Activated CD8-positive, alpha-beta memory T cell treated with anti-CD3 and anti-CD28 coated beads, Interleukin-2, amount 50 U/mL, for 4 hours (primary cell): ENCODE data around the gene TIMMDC1.

Source experiments
- DNase-seq: peaks from one replicate; pipeline ENCODE4 v3.0.0-alpha.2; 2020

Gene TIMMDC1

DNA sequence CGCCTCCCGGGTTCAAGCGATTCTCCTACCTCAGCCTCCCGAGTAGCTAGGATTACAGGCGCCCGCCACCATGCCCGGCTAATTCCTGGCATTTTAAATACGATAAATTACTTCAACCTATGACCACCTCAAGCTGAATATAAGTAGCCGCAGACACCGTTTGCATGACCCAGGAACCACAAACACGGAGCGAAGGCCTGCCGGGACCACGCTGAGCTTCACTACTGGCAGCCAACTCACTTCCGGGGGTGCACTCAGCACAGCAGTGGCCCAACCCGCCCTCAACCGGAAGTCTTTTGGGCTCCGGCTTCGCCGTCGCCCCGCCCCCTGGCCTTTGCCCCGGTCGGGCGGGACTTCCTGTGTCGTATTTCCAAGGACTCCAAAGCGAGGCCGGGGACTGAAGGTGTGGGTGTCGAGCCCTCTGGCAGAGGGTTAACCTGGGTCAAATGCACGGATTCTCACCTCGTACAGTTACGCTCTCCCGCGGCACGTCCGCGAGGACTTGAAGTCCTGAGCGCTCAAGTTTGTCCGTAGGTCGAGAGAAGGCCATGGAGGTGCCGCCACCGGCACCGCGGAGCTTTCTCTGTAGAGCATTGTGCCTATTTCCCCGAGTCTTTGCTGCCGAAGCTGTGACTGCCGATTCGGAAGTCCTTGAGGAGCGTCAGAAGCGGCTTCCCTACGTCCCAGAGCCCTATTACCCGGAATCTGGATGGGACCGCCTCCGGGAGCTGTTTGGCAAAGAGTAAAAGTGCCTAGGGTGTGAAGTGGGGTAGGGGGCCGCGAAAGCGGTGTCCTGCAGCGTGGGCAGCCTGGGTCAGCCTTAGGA lies at the start of gene TIMMDC1:
Gene TIMMDC1, plus strand, starts transcription at position 362 of the 826 bp plus-strand sequence. Its CDS starts 187 bp downstream, at position 549.
- peak; percentile 98 for DNase-seq

GRCh38 chr3:119453822-119454221 lies 44.5 kb upstream of the TIMMDC1 start:
- no peak for DNase-seq

- DNase-seq, result no peak
Observed at GRCh38 chr3:119456469-119456868, 41.9 kb upstream of the TIMMDC1 start.

GRCh38 chr3:119457246-119457645 lies 41.1 kb upstream of the TIMMDC1 start:
- DNase-seq, result no peak

GRCh38 chr3:119463171-119464169 lies 34.9 kb upstream of the TIMMDC1 start, which contains the start of gene TMEM39A:
Gene TMEM39A, minus strand, starts transcription at chr3:119463615. Its CDS starts 1,541 bp downstream, at chr3:119462074.
- peak; percentile 99 for DNase-seq

GRCh38 chr3:119468041-119468440 lies 30.3 kb upstream of the TIMMDC1 start:
- no peak for DNase-seq

- DNase-seq, result no peak
Observed at GRCh38 chr3:119469418-119470189, 28.7 kb upstream of the TIMMDC1 start.

DNA sequence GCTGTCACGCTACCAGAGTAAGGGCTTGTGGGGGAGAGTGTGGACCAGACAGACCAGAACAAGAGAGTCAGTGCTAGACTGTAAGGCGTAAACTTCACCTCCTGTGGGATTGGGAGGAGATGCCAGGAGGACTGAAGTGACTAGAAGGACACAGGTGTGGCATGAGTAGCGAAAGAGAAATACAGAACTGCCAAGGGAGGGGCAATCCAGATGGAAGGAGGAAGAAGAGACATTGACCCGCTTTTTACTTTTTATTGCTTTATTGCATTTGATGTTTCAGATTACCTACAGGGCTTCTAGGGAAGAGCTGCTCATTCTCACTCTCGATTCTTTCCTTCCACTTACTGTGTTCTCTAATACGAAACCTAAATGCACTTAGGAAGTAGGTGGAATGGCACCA lies 27.5 kb upstream of the TIMMDC1 start:
- DNase-seq, result no peak

GRCh38 chr3:119481079-119481478 lies 17.3 kb upstream of the TIMMDC1 start:
- no peak for DNase-seq

GRCh38 chr3:119483101-119483500 lies 15.2 kb upstream of the TIMMDC1 start:
- no peak for DNase-seq

- DNase-seq, result no peak
Observed at GRCh38 chr3:119485563-119485962, 12.8 kb upstream of the TIMMDC1 start.

- no peak for DNase-seq
Observed at GRCh38 chr3:119490153-119490552, 8.2 kb upstream of the TIMMDC1 start.

GRCh38 chr3:119492128-119492527 lies 6.2 kb upstream of the TIMMDC1 start:
- DNase-seq, result no peak

DNA sequence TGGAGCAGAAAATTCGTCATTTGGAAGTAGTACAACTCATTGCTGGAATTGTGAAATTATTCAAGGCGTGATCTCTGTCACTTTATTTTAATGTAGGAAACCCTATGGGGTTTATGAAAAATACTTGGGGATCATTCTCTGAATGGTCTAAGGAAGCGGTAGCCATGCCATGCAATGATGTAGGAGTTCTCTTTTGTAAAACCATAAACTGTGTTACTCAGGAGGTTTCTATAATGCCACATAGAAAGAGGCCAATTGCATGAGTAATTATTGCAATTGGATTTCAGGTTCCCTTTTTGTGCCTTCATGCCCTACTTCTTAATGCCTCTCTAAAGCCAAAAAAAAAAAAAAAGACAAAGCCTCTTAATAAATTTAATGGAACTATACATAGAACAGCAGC lies 5.5 kb upstream of the TIMMDC1 start:
- no peak for DNase-seq

- no peak for DNase-seq
Observed at GRCh38 chr3:119494597-119494996, 3.8 kb upstream of the TIMMDC1 start.

DNA sequence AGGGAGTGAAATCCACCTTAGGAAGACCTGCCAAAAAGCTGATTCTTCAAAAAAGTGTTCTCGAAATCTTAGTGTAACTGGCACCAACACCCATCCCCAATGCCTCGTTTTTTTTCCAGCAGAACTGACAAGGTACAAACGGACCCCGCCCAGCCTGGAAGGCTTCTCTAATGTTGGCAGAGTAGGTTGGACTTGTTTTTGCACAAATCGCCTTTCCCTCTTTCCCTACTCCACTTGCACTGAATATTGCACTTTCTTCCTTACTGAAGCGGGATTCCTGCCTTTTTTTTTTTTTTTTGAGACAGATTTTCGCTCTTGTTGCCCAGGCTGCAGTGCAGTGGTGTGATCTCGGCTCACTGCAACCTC lies 544 bp upstream of the TIMMDC1 start:
- DNase-seq, result no peak

DNA sequence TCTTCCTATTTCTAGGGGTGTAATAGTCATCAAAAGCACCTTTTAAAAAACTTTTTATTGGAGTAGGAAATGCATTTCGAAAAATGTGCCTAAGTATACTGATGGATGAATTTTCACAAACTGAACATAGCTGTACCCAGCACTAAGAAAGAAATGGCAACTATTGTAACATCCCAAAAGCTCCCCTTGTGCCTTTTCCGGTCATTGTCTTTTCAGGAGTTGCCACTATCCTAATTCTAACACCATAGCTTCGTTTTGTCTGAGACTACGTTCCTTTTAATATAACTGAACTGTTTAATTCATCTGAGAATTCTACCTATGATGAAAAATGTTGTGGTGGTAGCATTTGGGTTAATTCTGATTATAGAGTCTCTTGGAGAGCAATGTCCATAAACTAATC lies 1.9 kb downstream of the TIMMDC1 start:
- no peak for DNase-seq

DNA sequence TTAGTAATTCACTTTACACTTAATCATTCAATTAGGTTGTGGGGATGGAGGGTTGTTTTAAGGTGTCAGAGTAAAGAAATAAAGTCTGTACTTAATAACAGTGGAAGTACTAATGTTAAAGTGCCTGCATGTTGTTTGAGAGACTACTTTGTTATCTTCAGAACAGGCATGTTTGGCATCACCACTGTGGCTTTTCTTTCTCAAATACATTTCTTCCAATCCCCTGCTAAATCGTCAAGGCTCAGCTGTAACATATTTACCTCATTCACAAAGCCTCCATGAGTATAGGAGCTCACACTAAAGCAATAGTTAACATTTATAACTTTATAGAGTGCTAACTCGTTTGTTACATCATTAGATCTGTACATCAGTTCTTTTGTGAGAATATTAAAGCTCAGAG lies 2.6 kb downstream of the TIMMDC1 start:
- DNase-seq, result no peak

GRCh38 chr3:119506631-119507030 lies 8.3 kb downstream of the TIMMDC1 start:
- DNase-seq, result no peak

DNA sequence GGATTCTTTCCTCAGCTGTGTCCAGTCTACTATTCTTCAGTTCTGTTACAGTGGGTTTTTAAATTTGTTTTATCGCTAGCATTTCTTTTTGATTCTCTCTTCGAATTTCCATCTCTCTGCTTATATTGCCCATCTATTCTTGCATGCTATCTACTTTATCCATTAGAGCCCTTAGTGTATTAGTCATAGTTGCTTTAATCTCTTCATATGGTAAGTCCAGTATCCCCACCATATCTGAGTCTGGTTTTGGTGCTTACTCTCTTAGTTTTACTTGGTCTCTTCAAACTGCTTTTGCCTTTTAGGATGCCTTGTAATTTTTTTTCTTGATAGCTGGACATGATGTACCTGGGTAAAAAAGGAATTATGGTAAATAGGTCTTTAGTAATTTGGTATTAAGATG lies 9.1 kb downstream of the TIMMDC1 start:
- no peak for DNase-seq

DNA sequence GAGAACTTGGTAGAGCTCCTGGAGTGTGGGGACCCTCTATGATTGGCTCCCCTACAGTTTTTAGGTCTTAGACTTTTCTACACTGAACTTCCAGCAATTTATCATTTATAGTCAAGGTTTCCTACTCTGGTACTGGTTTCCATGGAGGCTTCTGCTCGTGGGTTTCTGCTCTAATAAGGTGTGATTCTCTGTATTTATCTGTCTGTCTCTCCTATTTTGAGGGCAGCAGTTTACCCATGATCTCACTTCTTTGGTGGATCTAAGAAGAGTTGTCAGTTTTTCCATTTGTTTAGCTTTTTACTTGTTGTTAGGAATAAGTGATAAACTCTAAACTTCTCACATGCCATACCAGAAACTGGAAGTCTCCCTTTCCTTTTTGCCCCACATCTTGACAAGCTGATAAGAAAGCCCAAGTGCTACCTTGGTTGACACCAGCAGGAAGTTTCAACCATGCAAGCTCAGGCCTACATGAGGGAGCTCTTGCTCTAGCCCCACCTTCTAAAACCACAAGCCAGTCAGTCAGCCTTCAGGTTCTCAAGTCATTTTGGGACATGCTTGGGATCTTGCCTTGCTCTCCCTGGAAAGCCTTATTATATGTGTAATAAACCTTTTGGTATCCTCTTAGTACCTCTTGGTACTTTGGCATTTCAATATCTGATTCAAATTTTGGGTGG lies 10.0 kb downstream of the TIMMDC1 start:
- DNase-seq, result no peak

- no peak for DNase-seq
Observed at GRCh38 chr3:119510690-119511089, 12.3 kb downstream of the TIMMDC1 start.
